ENCODE measurements around the gene MAN2B1. TPM values are rescaled to one million over a fixed set of nuclear protein-coding genes. Genes with fewer than 3 reads are reported as not detected.
"Not testable (repeated sequence)": the region's sequence is repeated elsewhere in the genome, so short reads cannot be mapped to it uniquely, and the experiment has no call there.

MAN2B1 gene
- polyA plus RNA-seq, 4 donors: 42.7 to 64.8 (median 51.0) TPM

DNA sequence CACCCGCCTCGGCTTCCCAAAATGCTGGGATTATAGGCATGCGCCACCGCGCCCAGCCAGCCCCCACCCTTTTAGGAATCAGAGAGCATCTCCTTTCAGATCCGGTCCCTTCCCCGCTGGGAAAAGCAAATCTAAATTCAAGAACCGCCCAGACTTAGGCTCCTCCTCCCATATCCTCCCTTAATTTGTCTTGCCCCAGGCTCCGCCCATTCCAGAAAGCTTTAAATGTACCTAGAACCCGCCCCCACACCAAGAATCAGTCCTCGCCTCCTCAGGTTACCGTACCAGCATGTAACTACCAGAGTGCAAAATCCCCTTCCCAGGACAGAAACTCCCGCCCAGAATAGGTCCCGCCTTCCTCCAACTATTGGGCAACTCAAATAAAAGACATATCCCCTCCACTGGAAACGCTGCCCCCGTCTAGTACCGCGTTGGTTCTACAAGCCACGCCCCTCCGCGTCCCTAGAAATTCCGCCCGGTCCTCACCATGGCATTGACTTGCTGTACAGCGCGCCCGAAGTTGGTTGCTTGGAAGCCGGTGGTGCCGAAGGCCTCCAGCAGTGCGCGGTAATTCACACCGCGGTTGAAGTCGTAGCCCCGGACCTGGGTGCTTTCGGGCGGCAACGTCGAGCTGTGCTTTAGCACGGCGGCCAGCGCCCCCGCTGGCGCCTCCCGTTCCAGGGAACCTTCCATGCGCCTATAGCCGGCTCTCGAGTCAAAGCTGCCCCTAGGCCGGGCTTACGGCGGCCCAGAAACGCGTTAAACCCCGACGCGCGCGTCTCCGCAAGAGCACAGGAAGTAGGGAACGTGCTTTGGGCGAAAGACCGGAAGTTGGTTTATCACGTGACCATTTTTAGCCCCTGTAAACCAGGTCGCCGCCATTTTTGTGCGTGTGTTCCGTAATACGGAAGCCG lies 14.8 kb upstream of the MAN2B1 start, which contains the start of gene DHPS:
Gene DHPS, minus strand, starts transcription at position 807 of the 914 bp plus-strand sequence. Its CDS starts 114 bp downstream, at position 693.
- H3K4me1 ChIP-seq (ENCODE audit: control insufficient read depth in 3 of 3, insufficient read depth in 2 of 3, low read depth in 1 of 3, low read length in 2 of 3): no peaks in the 10 kb centered on the region
- DNase-seq (peak; percentile 97 to 98), FAIRE-seq (no peak)
- H3K4me3 ChIP-seq (ENCODE audit: low read depth in 1 of 3, low read length in 3 of 3): peak within 1 kb of the TSS; percentile 85 to 93 (median 87)
- H3K27ac ChIP-seq (ENCODE audit: low read depth in 1 of 3, low read length in 2 of 3): peak within 1 kb of the TSS; percentile 94 to 99 (median 98)
- H3K9me3 ChIP-seq (ENCODE audit: control insufficient read depth in 2 of 2, insufficient read depth in 1 of 2, low read depth in 1 of 2, low read length in 1 of 2): no peaks in the 10 kb centered on the region
- peaks cover 4 to 40% (median 10%) of the 10 kb centered on the region in 3 donors for H3K36me3 ChIP-seq (ENCODE audit: control insufficient read depth in 3 of 3, insufficient read depth in 2 of 3, low read depth in 1 of 3, low read length in 3 of 3)
- H3K27me3 ChIP-seq (ENCODE audit: control insufficient read depth in 3 of 3, insufficient read depth in 3 of 3, low read length in 3 of 3): no peaks in the 10 kb centered on the region
- 0 to 1% (median 0%) methylated on average over 65 to 68 of the region's 68 CpGs for WGBS, 3 donors

DNA sequence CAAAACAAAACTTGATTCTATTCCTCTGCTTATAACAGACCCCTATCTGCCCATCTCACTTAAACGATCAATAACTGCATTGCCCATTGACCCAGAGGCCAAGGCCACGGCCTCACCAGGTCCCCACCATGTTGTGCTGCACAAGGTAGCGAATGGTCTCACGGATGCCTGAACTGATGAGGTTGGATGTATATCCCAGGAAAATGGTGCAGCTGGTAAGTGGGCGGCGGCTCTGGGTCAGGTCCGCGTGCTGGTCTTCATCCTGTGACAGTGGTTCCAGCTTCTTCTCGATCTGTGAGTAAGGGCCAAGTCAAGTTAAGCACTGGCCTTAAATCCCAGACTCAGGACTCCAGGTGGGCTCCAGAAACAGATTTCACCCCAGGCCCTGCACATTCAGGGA lies 13.5 kb upstream of the MAN2B1 start:
- DNase-seq (no peak), FAIRE-seq (no peak)
- Histone ChIP-seq H3K27me3 (ENCODE audit: control insufficient read depth in 3 of 3, insufficient read depth in 3 of 3, low read length in 3 of 3) (no peaks in the 10 kb centered on the region), H3K9me3 (ENCODE audit: control insufficient read depth in 2 of 2, insufficient read depth in 1 of 2, low read depth in 1 of 2, low read length in 1 of 2) (no peaks in the 10 kb centered on the region), H3K4me3 (ENCODE audit: low read depth in 1 of 3, low read length in 3 of 3) (no peak overlapping the region), H3K36me3 (ENCODE audit: control insufficient read depth in 3 of 3, insufficient read depth in 2 of 3, low read depth in 1 of 3, low read length in 3 of 3) (peaks cover 6 to 53% (median 10%) of the 10 kb centered on the region in 3 donors), H3K27ac (ENCODE audit: low read depth in 1 of 3, low read length in 2 of 3) (no peak overlapping the region), H3K4me1 (ENCODE audit: control insufficient read depth in 3 of 3, insufficient read depth in 2 of 3, low read depth in 1 of 3, low read length in 2 of 3) (no peaks in the 10 kb centered on the region)
- WGBS, 3 donors: 90 to 92% (median 91%) methylated on average over 9 of the region's 9 CpGs

DNA sequence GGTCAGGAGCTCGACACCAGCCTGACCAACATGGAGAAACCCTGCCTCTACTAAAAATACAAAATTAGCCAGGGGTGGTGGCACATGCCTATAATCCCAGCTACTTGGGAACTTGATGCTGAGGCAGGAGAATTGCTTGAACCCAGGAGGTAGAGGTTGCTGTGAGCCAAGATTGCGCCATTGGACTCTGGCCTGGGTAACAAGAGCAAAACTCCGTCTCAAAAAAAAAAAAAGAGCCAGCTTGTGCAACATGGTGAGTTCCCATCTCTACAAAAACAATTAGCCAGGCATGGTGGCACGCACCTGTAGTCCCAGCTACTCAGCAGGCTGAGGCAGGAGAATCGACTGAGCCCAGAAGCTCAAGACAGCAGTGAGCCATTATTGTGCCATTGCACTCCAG lies 11.5 kb upstream of the MAN2B1 start:
- 60 to 88% (median 66%) methylated on average over 5 of the region's 5 CpGs for WGBS, 3 donors
- not testable (repeated sequence) for FAIRE-seq

DNA sequence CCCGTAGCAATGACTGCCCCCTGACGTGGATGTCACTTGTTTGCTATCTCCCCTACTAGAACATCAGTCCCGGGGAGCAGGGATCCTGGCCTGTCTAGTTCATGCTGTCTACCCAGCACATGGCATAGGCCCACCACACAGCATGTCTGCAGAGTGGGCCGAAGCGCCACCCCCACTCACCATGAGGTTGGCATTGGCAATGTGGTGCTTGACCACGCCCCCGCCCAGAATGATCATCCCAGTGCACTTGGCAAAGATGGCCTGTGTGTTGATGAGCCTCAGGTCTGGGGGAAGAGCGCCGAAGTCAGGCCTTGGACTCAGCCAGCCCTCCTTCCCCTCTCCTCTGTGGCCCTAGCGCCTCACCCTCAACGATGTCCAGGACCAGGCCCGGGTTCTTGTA lies 10.4 kb upstream of the MAN2B1 start:
- no peak for DNase-seq
- H3K4me3 ChIP-seq (ENCODE audit: low read depth in 1 of 3, low read length in 3 of 3): no peak overlapping the region
- 93 to 95% (median 94%) methylated on average over 12 of the region's 12 CpGs for WGBS, 3 donors
- H3K27me3 ChIP-seq (ENCODE audit: control insufficient read depth in 3 of 3, insufficient read depth in 3 of 3, low read length in 3 of 3): no peaks in the 10 kb centered on the region
- no peak for FAIRE-seq
- no peaks in the 10 kb centered on the region for H3K4me1 ChIP-seq (ENCODE audit: control insufficient read depth in 3 of 3, insufficient read depth in 2 of 3, low read depth in 1 of 3, low read length in 2 of 3)
- H3K27ac ChIP-seq (ENCODE audit: low read depth in 1 of 3, low read length in 2 of 3): no peak overlapping the region
- H3K9me3 ChIP-seq (ENCODE audit: control insufficient read depth in 2 of 2, insufficient read depth in 1 of 2, low read depth in 1 of 2, low read length in 1 of 2): no peaks in the 10 kb centered on the region
- H3K36me3 ChIP-seq (ENCODE audit: control insufficient read depth in 3 of 3, insufficient read depth in 2 of 3, low read depth in 1 of 3, low read length in 3 of 3): peaks cover 9 to 83% (median 13%) of the 10 kb centered on the region in 3 donors

More for the DNA sequence above, 11.5 kb upstream of the MAN2B1 start:
- H3K27me3 ChIP-seq (ENCODE audit: control insufficient read depth in 3 of 3, insufficient read depth in 3 of 3, low read length in 3 of 3); H3K9me3 ChIP-seq (ENCODE audit: control insufficient read depth in 2 of 2, insufficient read depth in 1 of 2, low read depth in 1 of 2, low read length in 1 of 2); H3K4me3 ChIP-seq (ENCODE audit: low read depth in 1 of 3, low read length in 3 of 3); H3K4me1 ChIP-seq (ENCODE audit: control insufficient read depth in 3 of 3, insufficient read depth in 2 of 3, low read depth in 1 of 3, low read length in 2 of 3): not testable (repeated sequence)
- Histone ChIP-seq H3K36me3 (ENCODE audit: control insufficient read depth in 3 of 3, insufficient read depth in 2 of 3, low read depth in 1 of 3, low read length in 3 of 3) (peaks cover 9 to 72% (median 13%) of the 10 kb centered on the region in 3 donors), H3K27ac (ENCODE audit: low read depth in 1 of 3, low read length in 2 of 3) (peak overlapping the region in 1 of 3 donors; percentile 28)
- DNase-seq: peak; percentile 47 to 63

DNA sequence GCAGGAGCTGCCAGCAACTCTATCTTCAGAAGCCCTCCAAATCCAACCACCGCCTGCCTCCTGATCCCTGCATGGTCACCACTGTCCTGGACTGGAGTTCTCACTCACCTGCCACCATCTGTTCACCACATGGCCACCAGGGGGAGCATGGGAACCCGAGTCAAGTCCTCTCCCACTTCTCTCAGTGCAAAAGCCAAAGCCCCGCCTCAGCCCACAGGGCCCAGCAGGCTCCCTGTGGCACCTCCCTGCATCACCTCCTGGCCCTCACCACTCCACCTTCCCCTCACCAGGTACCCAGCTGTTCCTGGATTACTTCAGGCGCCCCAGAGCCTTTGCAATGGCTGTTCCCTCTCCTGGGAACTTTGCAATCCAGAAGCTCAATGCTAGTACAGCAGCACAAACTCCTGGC lies 9.8 kb upstream of the MAN2B1 start:
- WGBS, 3 donors: 16 to 23% (median 20%) methylated on average over 4 of the region's 4 CpGs
- Histone ChIP-seq H3K4me1 (ENCODE audit: control insufficient read depth in 3 of 3, insufficient read depth in 2 of 3, low read depth in 1 of 3, low read length in 2 of 3) (no peaks in the 10 kb centered on the region), H3K27me3 (ENCODE audit: control insufficient read depth in 3 of 3, insufficient read depth in 3 of 3, low read length in 3 of 3) (no peaks in the 10 kb centered on the region), H3K27ac (ENCODE audit: low read depth in 1 of 3, low read length in 2 of 3) (no peak overlapping the region), H3K36me3 (ENCODE audit: control insufficient read depth in 3 of 3, insufficient read depth in 2 of 3, low read depth in 1 of 3, low read length in 3 of 3) (peaks cover 12 to 86% (median 13%) of the 10 kb centered on the region in 3 donors), H3K9me3 (ENCODE audit: control insufficient read depth in 2 of 2, insufficient read depth in 1 of 2, low read depth in 1 of 2, low read length in 1 of 2) (no peaks in the 10 kb centered on the region), H3K4me3 (ENCODE audit: low read depth in 1 of 3, low read length in 3 of 3) (no peak overlapping the region)
- FAIRE-seq (no peak), DNase-seq (peak; percentile 83)

DNA sequence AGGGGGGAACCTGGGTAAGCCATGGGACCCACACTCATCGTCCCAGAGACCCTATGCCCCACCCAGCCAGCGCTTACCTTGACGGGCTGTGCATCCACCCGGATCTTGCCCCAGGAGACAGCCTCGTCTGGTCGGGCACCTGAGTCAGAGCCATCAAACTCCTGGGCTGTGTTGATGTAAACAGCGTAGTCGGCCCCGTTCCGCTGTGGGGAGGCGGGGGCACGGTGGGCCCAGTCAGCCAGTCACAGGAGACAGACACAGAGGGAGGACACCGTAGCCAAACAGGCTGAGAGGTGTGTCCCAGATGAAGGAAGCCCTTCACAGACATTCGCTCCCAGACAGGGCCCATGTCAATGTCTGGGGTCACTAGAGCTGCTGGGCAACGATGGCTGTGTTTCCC lies 9.4 kb upstream of the MAN2B1 start:
- H3K4me3 ChIP-seq (ENCODE audit: low read depth in 1 of 3, low read length in 3 of 3): no peak overlapping the region
- no peaks in the 10 kb centered on the region for H3K4me1 ChIP-seq (ENCODE audit: control insufficient read depth in 3 of 3, insufficient read depth in 2 of 3, low read depth in 1 of 3, low read length in 2 of 3)
- no peaks in the 10 kb centered on the region for H3K9me3 ChIP-seq (ENCODE audit: control insufficient read depth in 2 of 2, insufficient read depth in 1 of 2, low read depth in 1 of 2, low read length in 1 of 2)
- DNase-seq (no peak), FAIRE-seq (no peak)
- H3K27me3 ChIP-seq (ENCODE audit: control insufficient read depth in 3 of 3, insufficient read depth in 3 of 3, low read length in 3 of 3): no peaks in the 10 kb centered on the region
- H3K36me3 ChIP-seq (ENCODE audit: control insufficient read depth in 3 of 3, insufficient read depth in 2 of 3, low read depth in 1 of 3, low read length in 3 of 3): peaks cover 12 to 86% (median 13%) of the 10 kb centered on the region in 3 donors
- no peak overlapping the region for H3K27ac ChIP-seq (ENCODE audit: low read depth in 1 of 3, low read length in 2 of 3)
- WGBS, 3 donors: 84 to 89% (median 86%) methylated on average over 15 of the region's 15 CpGs

DNA sequence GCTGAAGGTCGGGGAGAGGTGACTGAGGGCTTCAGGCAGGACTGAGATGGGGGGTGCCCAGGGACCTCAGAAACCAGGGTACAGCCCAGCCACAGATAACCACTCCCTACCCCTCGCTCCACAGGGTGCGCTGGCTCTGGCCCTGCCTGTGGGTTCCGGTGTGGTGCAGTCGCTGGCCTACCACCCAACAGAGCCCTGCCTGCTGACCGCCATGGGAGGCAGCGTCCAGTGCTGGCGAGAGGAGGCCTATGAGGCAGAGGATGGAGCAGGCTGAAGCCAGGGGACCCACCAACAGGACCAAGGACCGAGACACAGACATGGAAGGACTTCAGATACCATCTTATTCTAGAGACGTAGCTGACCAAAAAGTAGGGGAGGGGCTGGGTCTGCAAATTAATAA lies 8.9 kb upstream of the MAN2B1 start:
- H3K4me1 ChIP-seq (ENCODE audit: control insufficient read depth in 3 of 3, insufficient read depth in 2 of 3, low read depth in 1 of 3, low read length in 2 of 3): peaks cover 0 to 3% (median 0%) of the 10 kb centered on the region in 3 donors
- H3K27me3 ChIP-seq (ENCODE audit: control insufficient read depth in 3 of 3, insufficient read depth in 3 of 3, low read length in 3 of 3): no peaks in the 10 kb centered on the region
- no peaks in the 10 kb centered on the region for H3K9me3 ChIP-seq (ENCODE audit: control insufficient read depth in 2 of 2, insufficient read depth in 1 of 2, low read depth in 1 of 2, low read length in 1 of 2)
- DNase-seq (no peak), FAIRE-seq (no peak)
- peaks cover 12 to 92% (median 13%) of the 10 kb centered on the region in 3 donors for H3K36me3 ChIP-seq (ENCODE audit: control insufficient read depth in 3 of 3, insufficient read depth in 2 of 3, low read depth in 1 of 3, low read length in 3 of 3)
- no peak overlapping the region for H3K27ac ChIP-seq (ENCODE audit: low read depth in 1 of 3, low read length in 2 of 3)
- 95% methylated on average over 10 of the region's 10 CpGs for WGBS, 3 donors
- H3K4me3 ChIP-seq (ENCODE audit: low read depth in 1 of 3, low read length in 3 of 3): no peak overlapping the region

DNA sequence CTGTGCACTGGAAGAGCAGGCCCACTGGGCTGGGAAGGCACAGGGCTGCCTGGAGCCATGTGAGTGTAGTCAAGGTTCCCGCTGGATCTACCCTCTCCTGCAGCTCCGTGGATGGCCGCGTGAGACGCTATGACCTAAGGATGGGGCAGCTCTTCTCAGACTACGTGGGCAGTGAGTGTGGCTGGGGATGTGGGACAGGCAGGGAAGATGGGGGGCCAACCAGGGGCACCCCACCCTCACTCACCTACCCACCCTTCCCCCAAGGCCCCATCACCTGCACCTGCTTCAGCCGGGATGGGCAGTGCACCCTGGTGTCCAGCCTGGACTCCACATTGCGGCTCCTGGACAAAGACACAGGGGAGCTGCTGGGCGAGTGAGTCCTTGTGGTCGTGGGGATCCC lies 6.2 kb upstream of the MAN2B1 start:
- DNase-seq (no peak), FAIRE-seq (no peak)
- Histone ChIP-seq H3K36me3 (ENCODE audit: control insufficient read depth in 3 of 3, insufficient read depth in 2 of 3, low read depth in 1 of 3, low read length in 3 of 3) (peaks cover 8 to 74% (median 9%) of the 10 kb centered on the region in 3 donors), H3K27ac (ENCODE audit: low read depth in 1 of 3, low read length in 2 of 3) (no peak overlapping the region), H3K4me3 (ENCODE audit: low read depth in 1 of 3, low read length in 3 of 3) (no peak overlapping the region), H3K27me3 (ENCODE audit: control insufficient read depth in 3 of 3, insufficient read depth in 3 of 3, low read length in 3 of 3) (no peaks in the 10 kb centered on the region), H3K4me1 (ENCODE audit: control insufficient read depth in 3 of 3, insufficient read depth in 2 of 3, low read depth in 1 of 3, low read length in 2 of 3) (peaks cover 3 to 14% (median 5%) of the 10 kb centered on the region in 3 donors), H3K9me3 (ENCODE audit: control insufficient read depth in 2 of 2, insufficient read depth in 1 of 2, low read depth in 1 of 2, low read length in 1 of 2) (no peaks in the 10 kb centered on the region)
- WGBS, 3 donors: 82 to 88% (median 82%) methylated on average over 8 to 10 of the region's 10 CpGs
